ENCODE results near the gene BICC1. TPM values are rescaled to one million over a fixed set of nuclear protein-coding genes. Genes with fewer than 3 reads are reported as not detected.

BICC1 gene
- polyA plus RNA-seq, 1 experiment: 25.6 TPM

DNA sequence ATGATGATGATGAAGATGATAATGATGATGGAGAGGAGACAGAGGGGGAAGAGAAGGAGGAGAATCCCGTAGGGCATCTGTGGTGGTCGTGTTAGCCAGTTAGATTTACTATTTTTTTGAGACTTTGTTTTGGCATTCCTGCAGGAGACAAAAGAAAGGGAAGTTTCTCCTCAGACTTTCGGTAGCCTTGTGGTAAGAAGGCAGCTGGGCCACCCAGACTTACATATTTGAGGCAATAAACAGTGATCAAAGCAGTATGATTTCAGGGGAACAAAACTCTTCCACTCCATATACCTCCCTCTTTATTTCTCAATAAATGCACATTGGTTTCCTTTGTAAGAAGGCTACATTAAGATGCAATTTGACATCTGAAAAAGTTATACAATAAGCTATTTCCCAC is 32.4 kb upstream of the BICC1 start:
- no peak for DNase-seq (ENCODE audit: low read depth, low spot score)
- Histone ChIP-seq H3K27ac (ENCODE audit: low read depth, low read length) (no peak overlapping the region), H3K4me3 (ENCODE audit: low read depth, low read length) (no peak overlapping the region), H3K27me3 (ENCODE audit: control insufficient read depth, insufficient read depth, low read length) (no peaks in the 10 kb centered on the region), H3K9me3 (ENCODE audit: control insufficient read depth, insufficient read depth, low read length) (no peaks in the 10 kb centered on the region)
- TF ChIP-seq, protein P1, sequence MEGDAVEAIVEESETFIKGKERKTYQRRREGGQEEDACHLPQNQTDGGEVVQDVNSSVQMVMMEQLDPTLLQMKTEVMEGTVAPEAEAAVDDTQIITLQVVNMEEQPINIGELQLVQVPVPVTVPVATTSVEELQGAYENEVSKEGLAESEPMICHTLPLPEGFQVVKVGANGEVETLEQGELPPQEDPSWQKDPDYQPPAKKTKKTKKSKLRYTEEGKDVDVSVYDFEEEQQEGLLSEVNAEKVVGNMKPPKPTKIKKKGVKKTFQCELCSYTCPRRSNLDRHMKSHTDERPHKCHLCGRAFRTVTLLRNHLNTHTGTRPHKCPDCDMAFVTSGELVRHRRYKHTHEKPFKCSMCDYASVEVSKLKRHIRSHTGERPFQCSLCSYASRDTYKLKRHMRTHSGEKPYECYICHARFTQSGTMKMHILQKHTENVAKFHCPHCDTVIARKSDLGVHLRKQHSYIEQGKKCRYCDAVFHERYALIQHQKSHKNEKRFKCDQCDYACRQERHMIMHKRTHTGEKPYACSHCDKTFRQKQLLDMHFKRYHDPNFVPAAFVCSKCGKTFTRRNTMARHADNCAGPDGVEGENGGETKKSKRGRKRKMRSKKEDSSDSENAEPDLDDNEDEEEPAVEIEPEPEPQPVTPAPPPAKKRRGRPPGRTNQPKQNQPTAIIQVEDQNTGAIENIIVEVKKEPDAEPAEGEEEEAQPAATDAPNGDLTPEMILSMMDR (IDR thresholded peaks at IDR 0.05; ENCODE audit: low read depth, low read length): no peak
- POLR2A ChIA-PET: no interaction called here
- CTCF ChIA-PET: no interaction called here

DNA sequence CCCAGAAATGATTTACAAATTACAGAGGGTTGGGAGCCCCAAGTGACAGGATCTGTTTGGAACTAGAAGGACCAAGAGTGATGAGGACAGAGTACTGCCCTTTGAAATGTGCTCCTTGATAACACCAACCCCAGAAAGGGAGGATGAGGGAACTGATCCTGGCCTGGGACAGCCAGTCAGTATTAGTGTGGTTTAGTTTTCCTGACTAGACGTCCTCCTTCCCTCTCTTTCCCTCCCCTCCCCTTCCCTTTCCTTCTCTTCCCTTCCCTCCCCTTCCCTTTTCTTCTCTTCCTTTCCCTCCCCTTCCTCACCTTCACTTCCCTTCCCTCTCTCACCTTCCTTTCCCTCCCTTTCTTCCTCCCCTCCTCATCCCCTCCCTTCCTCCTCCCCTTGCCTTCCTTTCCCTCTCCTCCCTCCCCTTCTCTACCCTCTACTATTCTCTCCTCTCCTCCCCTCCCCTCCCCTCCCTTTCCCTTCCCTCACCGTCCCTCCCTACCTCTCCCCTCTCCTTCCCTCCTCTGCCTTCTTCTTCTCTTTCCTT is 31.0 kb upstream of the BICC1 start:
- no peak for DNase-seq (ENCODE audit: low read depth, low spot score)
- ChIA-PET POLR2A (no interaction called here), CTCF (no interaction called here)
- Histone ChIP-seq H3K27ac (ENCODE audit: low read depth, low read length) (no peak overlapping the region), H3K9me3 (ENCODE audit: control insufficient read depth, insufficient read depth, low read length) (no peaks in the 10 kb centered on the region), H3K4me3 (ENCODE audit: low read depth, low read length) (no peak overlapping the region), H3K27me3 (ENCODE audit: control insufficient read depth, insufficient read depth, low read length) (no peaks in the 10 kb centered on the region)
- TF ChIP-seq, protein P1 (IDR thresholded peaks at IDR 0.05; ENCODE audit: low read depth, low read length): no peak

DNA sequence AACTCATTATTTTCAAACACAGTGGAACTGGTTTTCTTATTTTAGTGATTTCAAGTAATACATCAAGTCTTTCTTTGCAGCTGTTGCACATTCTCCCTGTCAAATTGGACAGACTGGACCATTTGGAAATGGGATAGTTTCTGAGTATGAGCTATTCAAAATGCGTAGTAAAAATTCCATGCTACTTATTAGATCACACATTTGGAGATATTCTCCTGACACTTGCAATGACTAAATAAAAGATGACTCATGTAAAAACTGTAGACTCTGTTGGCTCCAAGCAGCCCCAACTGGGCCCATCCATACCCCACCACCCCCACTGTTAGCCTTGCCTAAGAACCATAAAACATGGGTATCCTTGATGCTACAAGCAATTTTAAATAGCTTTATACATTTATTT is 25.9 kb upstream of the BICC1 start:
- H3K27me3 ChIP-seq (ENCODE audit: control insufficient read depth, insufficient read depth, low read length): no peaks in the 10 kb centered on the region
- ChIA-PET CTCF (interaction anchor here (0.6 to 2.0 kb wide), 3 partner anchors 10 to 73 kb away, joined by 3 to 12 read pairs (median 3); no protein-coding TSS in a partner anchor), POLR2A (interaction anchor here (0.6 kb wide), 1 partner anchor 18 kb away, joined by 5 read pairs; no protein-coding TSS in a partner anchor)
- TF ChIP-seq, protein P1 (IDR thresholded peaks at IDR 0.05; ENCODE audit: low read depth, low read length): no peak
- no peaks in the 10 kb centered on the region for H3K9me3 ChIP-seq (ENCODE audit: control insufficient read depth, insufficient read depth, low read length)
- no peak overlapping the region for H3K4me3 ChIP-seq (ENCODE audit: low read depth, low read length)
- H3K27ac ChIP-seq (ENCODE audit: low read depth, low read length): no peak overlapping the region
- DNase-seq (ENCODE audit: low read depth, low spot score): no peak

DNA sequence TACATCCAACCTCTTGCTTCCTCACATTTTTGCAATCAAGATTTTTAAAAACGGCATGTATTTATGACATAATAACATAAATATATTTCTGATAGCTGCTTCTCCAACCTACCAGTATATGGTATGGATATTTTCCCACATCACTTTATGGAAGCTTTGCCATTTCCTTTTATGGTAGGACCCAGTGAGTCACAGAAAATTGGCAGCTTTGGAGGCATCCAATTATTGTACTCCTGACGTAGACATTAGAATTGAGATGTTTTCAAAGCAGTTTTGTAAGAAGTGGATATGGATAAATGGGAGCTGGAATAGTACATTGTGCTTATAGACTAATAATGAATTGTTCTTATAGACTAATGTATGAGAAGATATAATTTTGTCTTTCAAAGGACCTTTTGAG is 23.8 kb upstream of the BICC1 start:
- CTCF ChIA-PET: no interaction called here
- Histone ChIP-seq H3K9me3 (ENCODE audit: control insufficient read depth, insufficient read depth, low read length) (no peaks in the 10 kb centered on the region), H3K4me3 (ENCODE audit: low read depth, low read length) (no peak overlapping the region), H3K27me3 (ENCODE audit: control insufficient read depth, insufficient read depth, low read length) (no peaks in the 10 kb centered on the region), H3K27ac (ENCODE audit: low read depth, low read length) (no peak overlapping the region)
- no peak for DNase-seq (ENCODE audit: low read depth, low spot score)
- TF ChIP-seq, protein P1 (IDR thresholded peaks at IDR 0.05; ENCODE audit: low read depth, low read length): no peak
- POLR2A ChIA-PET: no interaction called here

DNA sequence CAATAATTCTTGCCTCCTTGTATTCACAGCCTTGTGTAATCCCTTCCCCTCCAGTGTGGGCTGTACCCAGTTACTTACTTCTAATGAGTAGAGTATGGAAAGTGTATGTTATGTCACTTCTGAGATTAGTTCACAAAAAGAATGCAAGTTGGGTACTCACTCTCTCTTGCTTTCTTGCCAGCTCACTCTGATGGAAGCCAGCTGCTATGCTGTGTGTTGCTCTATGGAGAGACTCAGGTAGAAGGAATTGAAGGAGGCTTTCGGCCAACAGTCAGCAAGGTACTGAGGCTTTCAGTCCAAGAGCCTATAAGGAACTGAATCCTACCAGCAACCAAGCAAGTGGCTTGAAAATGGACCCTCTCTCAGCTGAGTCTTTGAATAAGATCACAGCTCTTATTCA is 9.7 kb upstream of the BICC1 start:
- TF ChIP-seq, protein P1 (IDR thresholded peaks at IDR 0.05; ENCODE audit: low read depth, low read length): no peak
- no peaks in the 10 kb centered on the region for H3K27me3 ChIP-seq (ENCODE audit: control insufficient read depth, insufficient read depth, low read length)
- H3K27ac ChIP-seq (ENCODE audit: low read depth, low read length): no peak overlapping the region
- no peak for DNase-seq (ENCODE audit: low read depth, low spot score)
- H3K9me3 ChIP-seq (ENCODE audit: control insufficient read depth, insufficient read depth, low read length): no peaks in the 10 kb centered on the region
- ChIA-PET CTCF (interaction anchor here (1.0 to 1.5 kb wide), 2 partner anchors 89 to 204 kb away, joined by 3 read pairs; no protein-coding TSS in a partner anchor), POLR2A (no interaction called here)
- no peak overlapping the region for H3K4me3 ChIP-seq (ENCODE audit: low read depth, low read length)
